GM11168 (cell line): ENCODE results near the gene GAS2.

ENCODE experiments used
- in situ Hi-C: fragments of 300-500 bp; cut with MboI; formaldehyde crosslinking; loops from one replicate; pipeline ENCODE4 v1.12.0; 2022; ENCODE audit warnings: low sequenced_read_pairs; ENCODE audit not compliant: unreplicated experiment

Gene GAS2

GRCh38 chr11:22670830-22671229 is 4.4 kb downstream of the GAS2 start:
- in situ Hi-C loops, result no loop called here

GRCh38 chr11:22671751-22672150 is 5.3 kb downstream of the GAS2 start:
- in situ Hi-C loops, result no loop called here

- in situ Hi-C loops, result no loop called here
These were observed 8.3 kb downstream of the GAS2 start for GRCh38 chr11:22674470-22675439.

- in situ Hi-C loops, result no loop called here
These were observed 10.9 kb downstream of the GAS2 start for GRCh38 chr11:22677153-22677903.

GRCh38 chr11:22680628-22681027 is 14.2 kb downstream of the GAS2 start:
- in situ Hi-C loops, result no loop called here

- in situ Hi-C loops, result no loop called here
These were observed 14.9 kb downstream of the GAS2 start for GRCh38 chr11:22681281-22681812.

GRCh38 chr11:22684082-22684481 is 17.7 kb downstream of the GAS2 start:
- in situ Hi-C loops, result no loop called here

GRCh38 chr11:22685111-22685510 is 18.7 kb downstream of the GAS2 start:
- in situ Hi-C loops, result no loop called here

- in situ Hi-C loops, result no loop called here
These were observed 22.5 kb downstream of the GAS2 start for GRCh38 chr11:22688914-22689313.

- in situ Hi-C loops, result no loop called here
These were observed 23.8 kb downstream of the GAS2 start for GRCh38 chr11:22690257-22690656.

- in situ Hi-C loops, result no loop called here
These were observed 24.5 kb downstream of the GAS2 start for GRCh38 chr11:22690871-22691270.

- in situ Hi-C loops, result no loop called here
These were observed 33.0 kb downstream of the GAS2 start for GRCh38 chr11:22699388-22699787.

GRCh38 chr11:22702031-22702430 is 35.6 kb downstream of the GAS2 start:
- in situ Hi-C loops, result no loop called here

- in situ Hi-C loops, result no loop called here
These were observed 36.6 kb downstream of the GAS2 start for GRCh38 chr11:22703040-22703439.

GRCh38 chr11:22703591-22703990 is 37.2 kb downstream of the GAS2 start:
- in situ Hi-C loops, result no loop called here

GRCh38 chr11:22707119-22707899 is 40.9 kb downstream of the GAS2 start:
- in situ Hi-C loops, result no loop called here

GRCh38 chr11:22711071-22711770 is 44.8 kb downstream of the GAS2 start:
- in situ Hi-C loops, result no loop called here

GRCh38 chr11:22711880-22712279 is 45.5 kb downstream of the GAS2 start:
- in situ Hi-C loops, result no loop called here

GRCh38 chr11:22713336-22713735 is 46.9 kb downstream of the GAS2 start:
- in situ Hi-C loops, result no loop called here

GRCh38 chr11:22715971-22716370 is 49.6 kb downstream of the GAS2 start:
- in situ Hi-C loops, result no loop called here
